HG03442 (cell line): ENCODE measurements around the gene PLEKHG2.

Experiments
- ATAC-seq: cut with Tn5 transposase; IDR thresholded peaks from one replicate; pipeline ENCODE4 v1.9.1; 2021; ENCODE audit warnings: mild to moderate bottlenecking, moderate library complexity; ENCODE audit not compliant: unreplicated experiment

PLEKHG2 gene

GRCh38 chr19:39382991-39383828 lies 29.3 kb upstream of the PLEKHG2 start:
- ATAC-seq = no peak

DNA sequence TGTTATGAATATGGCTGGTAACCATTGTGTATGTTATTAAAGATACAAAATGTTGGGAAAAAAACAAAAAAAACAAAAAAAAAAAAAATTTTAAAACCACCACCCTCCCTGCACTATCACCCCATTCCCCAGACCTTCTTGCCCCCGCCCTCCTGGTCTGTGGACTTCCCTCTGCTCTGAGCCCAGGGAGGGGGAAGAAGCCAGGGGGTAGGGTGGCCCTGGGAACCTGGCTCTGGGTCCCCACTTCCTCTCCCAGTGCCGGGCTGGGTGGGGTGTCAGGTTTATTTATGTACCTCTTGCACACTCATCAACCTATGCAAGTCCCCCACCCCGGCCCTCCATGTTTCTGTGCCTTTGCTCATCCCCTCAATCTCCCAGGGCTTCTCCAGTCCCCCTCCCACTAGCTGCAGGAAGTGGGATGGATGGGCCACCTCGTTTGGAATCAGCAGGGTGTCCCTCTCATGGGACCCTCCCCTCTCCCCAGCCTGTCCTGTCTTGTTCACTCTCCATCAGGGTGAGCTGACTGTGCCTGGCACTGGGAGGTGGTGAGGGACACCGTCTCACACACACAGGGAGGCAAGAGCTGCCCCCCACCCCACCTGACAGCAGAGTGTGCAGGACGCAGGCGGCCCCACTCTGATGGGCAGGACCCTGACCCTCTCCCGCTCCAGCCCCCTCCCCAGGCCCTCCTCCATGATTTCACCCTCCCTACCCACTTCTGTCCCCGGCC lies 27.5 kb upstream of the PLEKHG2 start:
- no peak for ATAC-seq

DNA sequence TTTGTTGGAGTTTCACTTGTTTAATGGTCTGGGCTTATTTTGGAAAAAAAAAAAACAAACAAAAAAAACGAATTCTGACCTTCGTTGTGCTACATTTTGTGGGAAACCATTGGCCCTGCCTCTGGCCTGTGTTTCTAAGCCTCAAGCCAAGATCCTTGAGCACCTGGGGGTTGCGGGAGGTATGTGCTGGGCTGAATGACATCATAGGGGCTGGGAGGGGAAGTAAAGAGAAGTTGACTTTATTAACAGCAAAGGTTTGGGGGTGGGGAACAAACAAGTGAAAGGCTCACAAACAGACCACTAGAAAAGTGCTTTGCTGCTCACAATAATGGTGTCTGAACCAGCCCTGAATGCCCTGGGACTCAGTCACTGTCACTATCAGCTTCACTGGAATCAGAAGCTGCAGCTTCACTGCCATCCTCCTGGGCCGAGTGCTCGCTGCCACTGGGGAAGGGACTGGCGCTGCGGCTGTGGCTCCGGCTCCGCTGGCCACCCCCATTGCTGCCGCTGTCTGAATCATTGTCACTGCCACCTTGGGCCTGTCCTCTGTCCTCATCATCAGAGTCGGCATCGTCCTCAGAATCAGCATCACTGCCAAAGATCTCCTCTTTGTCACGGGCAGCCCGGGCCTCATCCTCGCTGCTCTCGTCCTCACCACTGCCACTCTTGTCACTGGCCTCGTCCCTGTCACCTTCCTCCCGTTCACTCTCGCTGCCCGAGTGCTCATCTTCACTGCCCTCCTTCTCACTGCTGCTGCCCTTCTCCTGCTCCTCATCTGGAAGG lies 26.6 kb upstream of the PLEKHG2 start:
- no peak for ATAC-seq

DNA sequence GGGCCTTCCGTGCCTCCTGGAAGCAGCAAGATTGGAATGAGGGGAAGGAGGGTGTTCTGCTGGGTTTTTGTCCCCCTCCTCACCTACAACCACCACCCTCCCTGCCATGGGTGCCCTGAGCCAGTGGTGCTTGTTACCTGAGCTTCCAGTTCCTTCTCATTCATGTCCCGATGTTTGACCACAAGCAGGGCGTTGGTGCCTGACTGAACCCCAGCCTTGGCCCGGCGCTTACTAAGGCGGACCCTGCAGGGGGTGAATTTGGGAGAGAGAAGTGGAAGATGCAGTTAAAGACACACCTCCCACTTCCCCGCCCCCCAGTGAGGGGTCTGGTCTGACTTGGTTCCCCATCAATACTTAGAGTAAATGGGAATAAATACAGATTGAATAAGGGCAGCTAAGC lies 25.9 kb upstream of the PLEKHG2 start:
- no peak for ATAC-seq

GRCh38 chr19:39388657-39389056 lies 23.8 kb upstream of the PLEKHG2 start:
- ATAC-seq = no peak

- no peak for ATAC-seq
Observed at GRCh38 chr19:39389631-39390414, 22.6 kb upstream of the PLEKHG2 start.

DNA sequence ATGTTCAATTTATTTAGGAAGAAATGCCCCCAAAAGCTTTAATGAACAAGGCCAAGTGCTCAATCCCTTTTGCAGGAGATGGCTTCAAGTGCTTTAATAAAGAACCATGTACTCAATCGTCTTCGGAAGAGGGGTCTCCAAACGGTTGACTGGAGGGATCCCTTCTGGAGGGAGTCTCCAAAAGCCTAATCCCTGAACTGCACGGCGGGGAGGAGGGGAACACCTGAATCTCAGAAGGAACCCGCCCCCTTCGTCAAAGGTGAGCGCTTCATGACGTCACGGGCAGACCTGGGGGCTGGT lies 22.1 kb upstream of the PLEKHG2 start:
- no peak for ATAC-seq

DNA sequence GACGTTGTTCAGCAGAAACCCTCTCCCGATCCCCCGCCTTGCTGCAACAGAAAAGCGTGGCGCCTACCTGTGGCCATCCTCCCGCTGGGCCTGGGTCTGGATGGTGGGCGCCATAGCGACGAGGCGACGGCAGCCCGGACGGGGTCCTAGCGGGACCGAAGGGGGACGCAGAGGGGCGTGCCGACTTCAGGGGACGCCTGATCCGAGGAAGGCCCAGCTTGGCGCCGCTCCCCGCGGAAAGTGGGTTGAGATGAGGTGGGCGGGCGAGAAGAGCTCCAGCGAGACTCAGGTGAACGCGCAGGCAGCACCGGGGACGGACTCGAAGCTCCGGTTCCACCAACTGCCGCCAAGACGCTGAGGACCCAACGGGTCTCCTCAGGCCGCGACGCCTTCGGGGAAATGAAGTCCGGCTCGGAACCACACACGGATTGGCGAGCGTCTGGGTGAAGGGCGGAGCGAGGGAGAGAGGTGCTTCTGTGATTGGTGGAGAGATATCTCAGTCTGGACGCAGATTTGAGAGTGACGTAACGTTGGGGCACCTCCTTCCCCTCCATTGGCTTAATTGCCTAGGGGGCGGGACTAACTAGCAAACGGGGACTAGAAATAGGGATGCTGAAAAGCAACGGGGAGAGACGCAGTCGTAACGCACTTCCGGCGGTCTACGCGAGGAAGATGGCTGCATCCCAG lies 21.6 kb upstream of the PLEKHG2 start, which contains the start of the genes MED29 and PAF1:
TSS of gene MED29 (plus strand) at position 628 of the 687 bp plus-strand sequence. CDS start at position 673, 45 bp downstream.
TSS of gene PAF1 (minus strand) at position 356 of the 687 bp plus-strand sequence. CDS start at position 114, 242 bp downstream.
- peak; percentile 88 for ATAC-seq

GRCh38 chr19:39397360-39398296 lies 14.8 kb upstream of the PLEKHG2 start:
- peak; percentile 34 for ATAC-seq

DNA sequence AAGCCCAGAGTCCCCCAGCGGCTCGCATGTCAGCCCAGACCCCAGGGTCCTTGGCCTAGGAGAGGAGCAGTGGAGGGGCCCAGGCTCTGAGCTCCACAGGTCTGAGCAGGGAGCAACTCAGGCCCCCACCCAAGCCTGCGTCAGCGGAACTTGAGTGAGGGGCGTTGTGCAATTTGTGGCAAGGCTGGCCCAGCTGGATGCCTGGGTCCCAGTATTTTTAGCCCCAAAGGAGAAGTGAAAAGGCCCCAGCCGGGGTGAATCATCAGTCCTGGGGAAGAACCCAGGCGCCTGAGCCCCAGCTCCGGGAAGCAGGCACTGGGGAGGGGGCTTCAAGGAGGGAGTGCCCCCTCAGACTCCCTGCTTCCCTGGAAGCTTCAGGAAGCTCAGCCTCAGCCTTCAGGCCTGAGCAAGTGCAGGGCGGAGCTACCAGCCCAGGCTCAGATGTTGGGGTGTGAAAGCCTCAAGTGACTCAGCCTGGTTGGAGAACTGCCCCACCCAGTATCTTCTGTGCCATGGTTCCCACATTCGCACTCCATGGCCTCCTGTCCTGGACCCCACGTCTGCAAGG lies 14.1 kb upstream of the PLEKHG2 start:
- no peak for ATAC-seq

DNA sequence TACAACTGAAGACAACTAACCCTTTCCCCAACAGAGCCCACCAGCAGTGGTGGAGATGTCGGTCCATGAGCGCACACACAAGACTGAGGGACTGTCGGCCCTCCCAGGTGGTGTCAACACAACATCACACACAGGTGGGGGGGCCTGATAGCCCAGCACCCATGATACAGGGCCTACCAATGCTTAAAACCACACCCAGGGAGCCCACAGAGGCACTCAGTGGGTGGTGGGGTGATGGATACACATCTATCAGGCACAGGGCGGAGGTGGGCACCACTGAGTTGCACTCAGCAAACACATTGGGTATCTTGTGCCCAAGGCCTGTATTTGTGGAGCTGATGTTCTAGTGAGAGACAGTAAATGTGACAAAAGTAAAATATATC lies 12.8 kb upstream of the PLEKHG2 start:
- ATAC-seq = no peak

DNA sequence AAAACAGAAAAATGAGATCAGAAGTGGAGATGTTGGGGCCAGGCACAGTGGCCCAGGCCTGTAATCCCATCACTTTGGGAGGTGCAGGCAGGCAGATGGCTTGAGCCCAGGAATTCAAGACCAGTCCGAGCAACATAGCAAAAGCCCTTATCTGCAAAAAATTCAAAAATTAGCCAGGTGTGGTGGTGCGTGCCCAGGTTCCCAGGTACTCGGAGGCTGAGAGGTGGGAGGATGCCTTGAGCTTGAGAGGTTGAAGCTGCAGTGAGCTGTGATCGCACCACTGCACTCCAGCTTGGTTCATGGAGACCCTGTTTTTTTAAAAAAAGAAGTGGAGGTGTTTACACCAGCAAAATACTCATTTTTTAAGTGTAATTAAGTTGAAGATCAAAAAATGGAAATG lies 12.4 kb upstream of the PLEKHG2 start:
- no peak for ATAC-seq

DNA sequence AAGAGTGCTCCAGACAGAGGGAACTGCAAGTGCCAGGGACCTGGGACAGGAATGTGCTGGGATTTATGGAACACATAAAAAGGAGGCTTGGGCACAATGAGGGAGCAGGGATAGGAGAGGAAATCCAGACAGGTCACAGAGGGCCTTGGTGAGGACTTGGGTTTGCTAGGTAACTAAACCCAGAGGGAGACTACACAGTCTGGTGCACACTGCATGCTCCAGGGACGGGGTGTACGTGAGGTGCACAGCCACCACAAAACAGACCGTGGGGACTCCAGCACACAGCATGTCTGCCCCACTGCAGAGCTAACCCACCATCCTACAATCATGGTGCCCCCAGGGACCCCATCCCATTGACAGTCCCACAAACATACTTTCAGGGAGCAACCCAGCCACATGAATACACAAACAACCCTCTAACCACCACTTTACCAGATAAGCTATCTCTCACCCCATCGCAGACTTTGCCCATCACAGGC lies 11.4 kb upstream of the PLEKHG2 start:
- ATAC-seq = peak; percentile 3

DNA sequence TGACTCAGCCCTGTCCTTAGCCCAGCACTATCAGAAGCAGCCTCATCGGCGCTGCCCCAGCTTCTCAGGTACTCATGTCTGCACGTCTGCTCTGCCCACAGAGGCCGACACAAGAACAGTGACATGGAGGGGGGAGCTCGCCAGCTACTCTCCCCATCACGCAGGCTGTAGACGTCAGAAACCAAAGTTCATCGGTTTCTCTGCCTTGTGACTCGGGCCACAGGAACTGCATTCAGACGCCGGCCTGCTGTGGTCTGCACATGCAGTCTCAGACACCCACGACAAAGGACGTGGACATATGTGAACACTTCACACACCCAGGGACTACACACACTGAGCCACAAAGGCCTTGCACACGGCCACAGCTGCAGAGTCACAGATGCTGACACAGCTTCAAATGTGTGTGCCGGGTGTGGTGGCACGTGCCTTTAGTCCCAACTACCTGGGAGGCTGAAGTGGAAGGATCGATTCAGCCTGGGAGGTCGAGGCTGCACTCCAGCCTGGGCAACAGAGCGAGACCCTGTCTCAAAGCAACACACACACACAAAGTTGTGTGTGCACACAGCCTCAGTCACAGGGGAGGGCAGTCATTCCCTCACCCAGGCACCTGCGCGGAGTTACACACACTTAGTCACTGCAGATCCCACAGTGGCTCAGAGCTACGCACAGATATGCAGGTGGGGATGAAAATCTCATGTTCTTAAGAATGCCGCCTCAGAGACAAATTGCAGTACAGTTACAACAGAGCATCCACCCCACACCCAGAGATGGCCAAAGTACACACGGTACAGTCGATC lies 10.7 kb upstream of the PLEKHG2 start:
- peak; percentile 18 for ATAC-seq

GRCh38 chr19:39402346-39403300 lies 9.8 kb upstream of the PLEKHG2 start:
- peak; percentile 21 for ATAC-seq
